NK-92 (cell line): ENCODE results near the gene JAM3.

ENCODE experiments used
- DNase-seq: peaks from one replicate; lab custom pipeline; 2025; ENCODE audit not compliant: unreplicated experiment; lab: John Stamatoyannopoulos, UW

Gene JAM3

GRCh38 chr11:134142536-134142935, 73.7 kb downstream of the JAM3 start:
- DNase-seq, result no peak

DNA sequence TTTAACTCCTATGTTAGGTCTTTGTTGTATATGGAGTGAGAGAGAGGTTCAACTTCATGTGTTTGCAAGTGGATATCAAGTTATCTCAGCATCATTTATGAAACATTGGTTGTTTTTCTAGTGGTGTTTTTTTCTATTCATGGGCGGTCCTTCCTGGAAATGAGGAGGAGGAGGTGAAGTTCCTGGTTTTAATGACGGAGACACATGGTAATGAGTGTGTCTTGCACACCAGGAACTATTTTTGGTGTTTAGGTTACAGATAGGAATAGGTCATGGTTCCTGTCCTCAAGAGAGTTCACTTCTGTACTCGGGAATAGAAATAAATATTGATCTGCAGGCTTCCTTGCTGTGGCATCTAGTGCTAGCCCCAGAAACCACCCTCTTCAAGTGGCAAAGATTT, 74.9 kb downstream of the JAM3 start:
- no peak for DNase-seq

GRCh38 chr11:134144744-134145143, 75.9 kb downstream of the JAM3 start:
- DNase-seq, result no peak

DNA sequence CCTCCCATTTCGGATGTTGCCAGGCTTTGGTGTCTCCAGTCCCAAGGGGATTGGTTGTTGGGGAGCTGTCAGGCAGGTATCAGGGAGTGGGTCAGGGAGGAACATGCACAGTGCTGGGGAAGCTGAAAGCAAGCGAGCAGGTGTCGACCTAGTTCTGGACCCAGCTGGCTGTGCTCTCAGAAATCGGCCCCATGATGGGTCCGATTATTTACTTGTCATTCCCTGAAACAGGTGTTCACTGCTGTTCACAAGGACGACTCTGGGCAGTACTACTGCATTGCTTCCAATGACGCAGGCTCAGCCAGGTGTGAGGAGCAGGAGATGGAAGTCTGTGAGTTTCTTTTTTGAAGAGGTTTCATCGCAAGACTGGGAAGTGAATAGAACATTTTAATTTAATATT, 76.8 kb downstream of the JAM3 start:
- no peak for DNase-seq

DNA sequence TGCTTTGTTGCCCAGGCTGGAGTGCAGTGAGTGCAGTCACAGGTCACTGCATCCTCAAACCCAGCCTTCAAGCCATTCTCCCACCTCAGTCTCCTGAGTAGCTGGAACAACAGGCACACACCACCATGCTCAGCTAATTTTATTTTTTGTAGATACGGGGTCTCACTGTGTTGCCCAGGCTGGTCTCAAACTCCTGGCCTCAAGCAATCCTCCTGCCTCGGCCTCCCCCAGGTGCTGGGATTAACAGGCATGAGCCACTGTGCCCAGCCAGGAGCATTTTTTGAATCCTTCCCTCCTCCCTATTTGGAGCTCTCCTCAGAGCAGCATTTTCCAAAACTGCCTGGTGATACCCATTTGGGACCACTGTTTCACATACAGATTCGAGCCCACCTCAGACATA, 77.7 kb downstream of the JAM3 start:
- no peak for DNase-seq

GRCh38 chr11:134149371-134149770, 80.5 kb downstream of the JAM3 start:
- no peak for DNase-seq

DNA sequence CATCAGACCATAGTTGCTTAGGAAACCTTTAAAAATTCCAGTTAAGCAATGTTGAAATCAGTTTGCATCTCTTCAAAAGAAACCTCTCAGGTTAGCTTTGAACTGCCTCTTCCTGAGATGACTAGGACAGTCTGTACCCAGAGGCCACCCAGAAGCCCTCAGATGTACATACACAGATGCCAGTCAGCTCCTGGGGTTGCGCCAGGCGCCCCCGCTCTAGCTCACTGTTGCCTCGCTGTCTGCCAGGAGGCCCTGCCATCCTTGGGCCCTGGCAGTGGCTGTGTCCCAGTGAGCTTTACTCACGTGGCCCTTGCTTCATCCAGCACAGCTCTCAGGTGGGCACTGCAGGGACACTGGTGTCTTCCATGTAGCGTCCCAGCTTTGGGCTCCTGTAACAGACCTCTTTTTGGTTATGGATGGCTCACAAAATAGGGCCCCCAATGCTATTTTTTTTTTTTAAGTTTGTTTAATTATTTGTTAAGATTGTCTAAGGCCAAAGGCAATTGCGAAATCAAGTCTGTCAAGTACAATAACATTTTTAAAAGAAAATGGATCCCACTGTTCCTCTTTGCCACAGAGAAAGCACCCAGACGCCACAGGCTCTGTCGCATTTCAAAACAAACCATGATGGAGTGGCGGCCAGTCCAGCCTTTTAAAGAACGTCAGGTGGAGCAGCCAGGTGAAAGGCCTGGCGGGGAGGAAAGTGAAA, 81.5 kb downstream of the JAM3 start:
- no peak for DNase-seq

- DNase-seq, result no peak
These were observed 82.3 kb downstream of the JAM3 start for GRCh38 chr11:134151083-134151747.

DNA sequence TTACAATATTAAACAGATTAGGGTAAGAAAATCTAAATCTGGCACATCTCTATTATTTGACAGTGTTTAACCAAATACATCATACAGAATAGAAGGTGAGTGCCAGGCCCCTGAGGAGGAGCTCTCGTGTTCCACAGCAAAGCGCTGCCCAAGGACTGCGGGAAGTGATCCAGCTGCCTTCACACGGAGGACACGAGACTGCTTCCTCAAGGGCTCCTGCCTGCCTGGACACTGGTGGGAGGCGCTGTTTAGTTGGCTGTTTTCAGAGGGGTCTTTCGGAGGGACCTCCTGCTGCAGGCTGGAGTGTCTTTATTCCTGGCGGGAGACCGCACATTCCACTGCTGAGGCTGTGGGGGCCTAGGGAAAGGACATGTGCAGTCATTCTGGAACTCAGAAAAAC, 83.8 kb downstream of the JAM3 start:
- DNase-seq, result no peak

DNA sequence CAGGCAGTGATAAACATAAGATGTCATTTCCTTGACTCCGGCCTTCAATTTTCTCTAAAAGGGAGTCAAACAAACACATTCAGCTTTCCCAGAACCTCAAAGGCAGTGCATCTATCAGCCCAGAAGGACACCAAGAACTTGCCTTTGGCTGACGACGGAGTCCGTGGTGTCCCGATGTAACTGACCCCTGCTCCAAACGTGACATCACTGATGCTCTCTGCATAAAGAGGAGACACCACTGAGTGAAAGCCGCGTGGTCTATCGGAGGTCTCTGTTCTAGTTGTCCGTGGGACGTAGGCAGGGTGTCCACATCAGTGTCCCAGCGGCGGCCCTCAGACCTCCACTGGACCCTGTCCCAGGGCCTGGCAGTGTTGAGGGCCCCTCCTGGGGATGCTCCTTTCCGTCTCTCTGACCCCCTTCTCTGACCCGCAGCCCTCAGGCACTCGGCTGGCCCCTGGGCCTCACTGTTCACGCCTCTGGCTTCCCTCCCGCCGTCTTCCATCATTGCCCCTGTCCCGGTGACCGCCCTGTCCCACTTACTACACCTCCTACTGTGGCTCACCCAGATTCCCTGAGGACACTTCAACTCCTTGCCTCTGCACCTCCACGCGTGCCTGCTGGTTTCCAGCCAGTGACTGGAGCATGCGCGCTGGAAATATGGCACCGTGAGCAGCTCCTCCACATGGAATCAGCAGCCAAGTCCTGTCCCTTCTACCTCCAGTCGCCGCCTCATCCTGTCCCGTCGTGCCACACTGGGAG, 84.5 kb downstream of the JAM3 start:
- no peak for DNase-seq

DNA sequence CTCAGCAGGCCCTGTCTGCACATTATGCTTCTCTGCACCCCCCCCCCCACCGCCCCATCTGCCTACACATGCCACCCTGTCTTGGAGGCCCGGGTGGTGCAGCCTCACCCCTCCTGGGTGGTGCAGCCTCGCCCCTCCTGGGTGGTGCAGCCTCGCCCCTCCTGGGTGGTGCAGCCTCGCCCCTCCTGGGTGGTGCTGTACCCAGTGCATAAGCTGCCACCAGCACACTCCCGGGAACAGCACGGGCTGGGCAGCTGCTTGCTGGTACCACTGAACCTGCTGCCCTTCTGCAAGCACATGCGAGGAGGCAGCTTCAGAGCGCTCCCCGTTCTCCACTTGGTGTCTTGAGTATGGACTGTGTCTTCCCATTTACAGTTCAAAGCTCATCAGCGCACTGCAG, 85.6 kb downstream of the JAM3 start:
- no peak for DNase-seq

- no peak for DNase-seq
These were observed 86.6 kb downstream of the JAM3 start for GRCh38 chr11:134155456-134155855.

- no peak for DNase-seq
These were observed 87.3 kb downstream of the JAM3 start for GRCh38 chr11:134155946-134156865.

DNA sequence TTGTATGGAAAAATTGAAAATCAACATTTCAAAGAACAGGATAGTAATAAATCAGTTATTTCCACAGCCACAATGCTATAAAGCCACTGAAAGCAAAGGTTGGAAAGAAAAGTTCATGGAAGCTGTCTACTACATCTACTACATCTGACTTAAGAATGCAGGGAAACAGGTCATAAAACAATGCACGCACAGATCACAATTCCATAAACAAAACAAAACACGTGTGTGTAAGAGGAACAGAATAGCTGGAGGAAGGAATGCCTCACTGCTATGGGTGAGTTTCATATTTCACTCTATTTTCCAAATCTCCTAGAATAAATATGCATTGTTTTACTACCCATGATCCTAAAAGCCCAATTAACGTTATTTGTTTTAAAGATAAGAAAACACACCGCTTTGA, 88.6 kb downstream of the JAM3 start:
- DNase-seq, result no peak

DNA sequence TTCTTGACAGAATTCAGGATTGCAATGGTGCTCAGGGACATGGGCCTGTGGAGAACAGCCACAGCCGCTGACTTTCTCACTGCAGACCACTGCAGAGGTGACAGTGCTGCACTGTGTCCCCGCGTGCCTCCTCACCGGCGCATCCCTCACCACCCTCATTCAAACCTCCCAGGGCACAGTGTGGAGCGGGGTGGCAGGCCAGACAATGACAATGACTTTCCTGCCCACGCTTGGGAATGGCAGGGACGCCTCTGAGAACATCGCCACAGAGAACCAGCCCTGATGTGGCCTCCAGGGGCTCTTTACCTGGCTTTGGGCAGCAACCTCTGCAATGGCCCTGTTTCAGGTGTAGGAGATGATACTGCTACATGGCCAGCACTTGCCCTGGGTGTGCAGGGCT, 89.2 kb downstream of the JAM3 start:
- DNase-seq, result no peak

- DNase-seq, result no peak
These were observed 90.8 kb downstream of the JAM3 start for GRCh38 chr11:134159652-134160051.

DNA sequence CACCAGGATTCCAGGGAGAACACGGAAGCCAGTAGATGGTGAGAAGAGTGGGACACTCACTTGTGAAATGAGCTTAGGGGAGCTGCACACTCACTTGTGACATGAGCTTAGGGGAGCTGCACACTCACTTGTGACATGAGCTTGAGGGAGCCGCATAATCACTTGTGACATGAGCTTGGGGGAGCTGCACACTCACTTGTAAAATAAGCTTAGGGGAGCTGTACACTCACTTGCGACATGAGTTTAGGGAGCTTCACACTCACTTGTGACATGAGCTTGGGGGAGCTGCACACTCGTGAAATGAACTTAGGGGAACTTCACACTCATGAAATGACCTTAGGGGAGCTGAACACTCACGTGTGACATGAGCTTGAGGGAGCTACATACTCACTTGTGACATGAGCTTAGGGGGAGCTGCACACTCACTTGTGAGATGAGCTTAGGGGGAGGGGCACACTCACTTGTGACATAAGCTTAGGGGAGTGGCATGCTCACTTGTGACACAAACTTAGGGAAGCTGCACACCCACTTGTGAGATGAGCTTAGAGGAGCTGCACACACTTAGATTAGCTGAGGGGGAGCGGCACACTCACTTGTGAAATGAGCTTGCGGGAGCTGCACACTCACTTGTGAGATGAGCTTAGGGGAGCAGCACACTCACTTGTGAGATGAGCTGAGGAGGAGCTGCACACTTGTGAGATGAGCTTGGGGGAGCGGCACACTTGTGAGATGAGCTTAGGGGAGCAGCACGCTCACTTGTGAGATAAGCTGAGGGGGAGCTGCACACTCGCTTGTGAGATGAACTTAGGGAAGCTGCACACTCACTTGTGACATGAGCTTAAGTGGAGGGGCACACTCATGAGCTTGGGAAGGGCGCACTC, 95.9 kb downstream of the JAM3 start:
- no peak for DNase-seq

- no peak for DNase-seq
These were observed 101.5 kb downstream of the JAM3 start for GRCh38 chr11:134170177-134170918.

GRCh38 chr11:134170919-134171281, 102.0 kb downstream of the JAM3 start:
- no peak for DNase-seq

DNA sequence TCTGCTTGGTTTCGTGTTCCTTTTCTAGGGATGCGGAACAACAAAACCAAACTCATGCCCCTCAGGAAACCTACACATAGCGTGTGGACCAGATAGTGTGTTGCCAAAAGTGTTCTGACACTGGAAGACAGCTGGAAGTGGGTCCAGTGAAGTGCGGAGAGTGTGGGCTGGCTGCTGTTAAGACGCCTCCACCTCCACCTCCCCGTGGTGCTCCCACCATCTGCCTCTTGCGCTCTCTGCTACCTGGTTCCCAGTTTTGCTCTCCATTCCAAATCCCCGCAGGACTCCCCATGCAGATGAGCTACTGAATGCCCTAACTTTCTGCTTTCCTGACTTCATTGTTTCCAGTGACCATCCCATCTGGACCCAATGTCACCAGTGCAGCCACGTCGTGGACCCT, 103.1 kb downstream of the JAM3 start:
- no peak for DNase-seq
